HG03575 (cell line): ENCODE results near the gene GCN1.
"Not testable (repeated sequence)": the region's sequence is repeated elsewhere in the genome, so short reads cannot be mapped to it uniquely, and the experiment has no call there.

ENCODE experiments used
- ATAC-seq: cut with Tn5 transposase; IDR thresholded peaks from one replicate; pipeline ENCODE4 v1.9.1; 2021; ENCODE audit not compliant: unreplicated experiment, insufficient number of reproducible peaks, low FRiP score; ENCODE audit errors: extremely low read depth

GCN1 gene

GRCh38 chr12:120194226-120194533 is 335 bp downstream of the GCN1 start:
- no peak for ATAC-seq

DNA sequence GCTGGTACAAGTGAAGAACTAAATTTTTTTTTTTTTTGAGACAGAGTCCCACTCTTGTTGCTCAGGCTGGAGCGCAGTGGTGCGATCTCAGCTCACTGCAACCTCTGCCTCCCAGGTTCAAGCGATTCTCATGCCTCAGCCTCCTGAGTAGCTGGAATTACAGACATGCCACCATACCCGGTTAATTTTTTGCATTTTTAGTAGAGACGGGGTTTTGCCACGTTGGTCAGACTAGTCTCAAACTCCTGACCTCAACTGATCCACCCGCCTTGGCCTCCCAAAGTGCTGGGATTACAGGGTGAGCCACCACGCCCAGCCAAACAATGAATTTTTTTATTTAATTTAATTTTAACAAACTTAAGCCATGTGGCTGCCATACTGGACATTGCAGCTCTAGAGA is 1.2 kb downstream of the GCN1 start:
- ATAC-seq = not testable (repeated sequence)

- no peak for ATAC-seq
Observed at GRCh38 chr12:120190985-120191480, 3.5 kb downstream of the GCN1 start.

DNA sequence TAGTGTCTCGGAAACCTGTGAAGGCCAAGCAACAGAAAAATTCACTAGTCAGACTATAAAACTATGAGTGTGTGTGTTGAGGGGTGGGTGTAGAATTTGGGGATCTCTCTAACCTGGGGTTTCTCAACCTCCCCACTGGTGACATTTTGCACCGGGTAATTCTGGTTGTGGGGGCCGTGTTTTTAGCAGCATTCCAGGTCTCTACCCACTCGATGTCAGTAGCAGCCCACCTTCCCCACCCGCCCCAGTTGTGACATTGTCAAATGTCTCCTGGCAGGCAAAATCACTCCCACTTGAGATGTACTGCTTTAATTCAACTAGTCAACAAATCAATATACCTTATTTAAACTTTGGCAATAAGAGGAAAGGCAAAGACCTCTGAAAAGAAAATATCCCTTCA is 4.1 kb downstream of the GCN1 start:
- no peak for ATAC-seq

GRCh38 chr12:120186654-120187053 is 7.9 kb downstream of the GCN1 start:
- ATAC-seq = no peak

DNA sequence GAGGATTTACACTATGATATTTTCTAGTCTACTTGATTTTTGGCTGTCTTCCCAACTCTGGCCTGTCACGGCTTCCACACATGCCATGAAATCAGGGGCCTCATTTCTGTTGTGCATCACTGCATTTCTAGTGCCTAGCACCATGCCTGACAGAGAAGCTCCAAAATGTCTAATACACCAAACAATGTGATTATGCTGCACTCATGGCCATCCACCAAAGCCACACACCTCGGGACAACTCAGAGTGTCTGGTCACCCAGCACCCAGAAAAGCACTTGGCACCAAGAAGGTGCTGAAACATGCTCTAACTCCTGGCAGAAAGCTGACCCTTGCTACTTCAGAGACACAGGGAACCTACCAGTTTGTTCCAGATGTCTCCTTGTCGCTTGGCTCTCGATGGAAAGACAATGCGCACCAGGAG is 11.3 kb downstream of the GCN1 start:
- ATAC-seq = no peak

DNA sequence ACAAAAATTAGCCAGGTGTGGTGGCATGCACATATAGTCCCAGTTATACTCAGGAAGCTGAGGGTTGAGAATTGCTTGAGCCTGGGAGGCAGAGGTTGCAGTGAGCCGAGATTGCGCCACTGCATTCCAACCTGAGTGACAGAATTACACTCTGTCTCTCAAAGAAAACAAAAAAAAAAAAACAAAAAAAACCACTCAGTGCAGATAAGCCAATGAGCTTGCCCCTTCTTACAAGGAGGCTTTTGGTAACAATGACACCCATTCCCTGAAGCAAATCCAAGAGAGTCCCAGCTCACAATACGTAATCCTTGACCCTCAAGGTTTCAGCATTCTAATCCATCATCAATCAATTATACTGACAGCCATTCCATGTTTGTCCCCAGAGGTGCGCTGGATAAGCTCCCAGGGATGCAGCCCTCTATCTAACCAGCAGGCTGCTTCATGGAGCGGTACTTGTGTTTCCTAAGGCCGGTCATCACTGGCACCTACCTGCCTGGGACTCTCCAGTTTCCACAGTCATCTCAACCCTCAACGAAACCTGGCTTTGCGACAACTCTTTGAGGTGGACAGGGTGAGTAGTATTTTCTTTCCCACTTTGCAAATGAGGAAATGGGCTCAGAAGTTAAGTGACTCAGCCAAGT is 12.4 kb downstream of the GCN1 start:
- no peak for ATAC-seq

GRCh38 chr12:120180975-120181374 is 13.5 kb downstream of the GCN1 start:
- no peak for ATAC-seq

DNA sequence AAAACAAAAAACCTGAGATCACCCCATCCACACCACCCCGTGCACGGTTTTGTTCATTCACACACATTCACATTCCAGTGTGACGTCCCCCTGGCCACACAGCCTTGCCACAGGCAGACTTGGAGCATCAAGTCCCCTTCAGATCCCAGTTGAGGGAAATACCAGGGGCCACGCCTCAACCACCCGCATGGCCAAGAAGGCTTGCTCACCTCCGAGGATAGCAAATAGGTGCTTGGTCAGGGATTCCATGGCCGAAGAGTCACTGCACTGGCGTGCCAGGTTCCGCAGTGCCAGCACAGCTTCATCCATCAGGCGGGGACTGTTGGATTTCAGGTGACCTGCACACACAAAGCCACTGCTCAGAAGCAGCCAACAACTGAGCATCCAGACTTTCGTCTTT is 19.0 kb downstream of the GCN1 start:
- ATAC-seq = no peak

- ATAC-seq = no peak
Observed at GRCh38 chr12:120175062-120175461, 19.5 kb downstream of the GCN1 start.

- ATAC-seq = no peak
Observed at GRCh38 chr12:120172053-120172452, 22.5 kb downstream of the GCN1 start.

DNA sequence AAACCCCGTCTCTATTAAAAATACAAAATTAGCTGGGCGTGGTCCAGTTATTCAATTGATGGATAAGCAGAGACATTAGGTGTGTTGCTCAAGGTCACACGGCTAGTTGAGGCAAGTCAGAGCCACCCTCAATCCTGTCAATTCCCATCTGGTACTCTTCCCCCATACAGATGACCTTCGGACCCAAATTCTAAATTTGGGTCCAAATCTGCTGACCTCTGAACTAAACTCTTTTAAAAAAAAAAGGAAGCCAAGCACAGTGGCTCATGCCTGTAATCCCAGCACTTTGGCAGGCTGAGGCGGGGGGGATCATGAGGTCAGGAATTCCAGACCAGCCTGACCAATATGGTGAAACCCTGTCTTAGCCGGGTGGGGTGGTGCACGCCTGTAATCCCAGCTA is 23.9 kb downstream of the GCN1 start:
- ATAC-seq = no peak

GRCh38 chr12:120169946-120170345 is 24.6 kb downstream of the GCN1 start:
- no peak for ATAC-seq

- no peak for ATAC-seq
Observed at GRCh38 chr12:120168337-120168736, 26.2 kb downstream of the GCN1 start.

DNA sequence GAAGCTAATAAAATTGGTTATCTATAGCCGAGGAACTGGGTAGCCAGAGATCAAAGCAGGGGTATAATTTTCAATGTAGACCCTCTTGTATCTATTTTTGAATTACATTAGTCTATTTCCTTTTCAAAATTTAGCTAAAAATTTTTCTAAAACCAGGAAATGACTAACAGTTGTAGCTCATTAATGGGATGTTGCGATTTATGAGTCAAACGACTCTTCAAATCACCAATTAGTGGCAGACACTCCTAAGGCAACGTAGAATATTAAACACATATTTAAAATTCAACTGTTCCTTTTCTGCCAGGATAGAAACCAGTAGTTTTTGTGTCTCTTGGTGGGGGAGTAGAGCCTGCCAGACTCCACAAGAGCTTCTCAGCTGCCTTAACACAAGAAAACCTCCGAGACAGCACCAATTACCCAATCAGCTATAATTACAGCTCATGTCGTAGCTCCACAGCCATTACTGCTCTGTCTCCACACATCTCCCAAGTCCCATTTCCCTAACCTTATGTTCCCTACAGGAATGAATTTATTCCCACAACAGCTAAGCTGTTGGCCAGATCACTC is 26.9 kb downstream of the GCN1 start:
- ATAC-seq = no peak

DNA sequence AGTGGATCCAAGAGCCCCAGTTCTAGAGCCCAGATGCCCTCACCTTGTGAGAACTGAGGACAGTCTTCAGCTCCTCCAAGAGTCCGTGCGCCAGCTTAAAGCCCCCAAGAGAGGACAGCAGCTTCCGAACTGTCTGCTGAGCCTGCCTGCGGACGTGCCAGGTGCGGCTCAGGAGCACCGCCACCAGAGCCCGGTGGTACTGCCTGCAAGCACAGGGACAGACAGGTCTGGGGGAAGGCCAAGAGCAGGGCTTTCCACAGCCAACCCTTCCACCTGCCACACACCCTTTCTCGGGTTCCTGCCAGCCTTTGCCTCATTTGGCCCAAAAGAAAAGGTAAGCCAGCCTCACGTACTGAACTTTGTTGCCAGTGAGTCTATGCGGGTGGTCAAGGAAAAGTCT is 30.2 kb downstream of the GCN1 start:
- ATAC-seq = no peak

DNA sequence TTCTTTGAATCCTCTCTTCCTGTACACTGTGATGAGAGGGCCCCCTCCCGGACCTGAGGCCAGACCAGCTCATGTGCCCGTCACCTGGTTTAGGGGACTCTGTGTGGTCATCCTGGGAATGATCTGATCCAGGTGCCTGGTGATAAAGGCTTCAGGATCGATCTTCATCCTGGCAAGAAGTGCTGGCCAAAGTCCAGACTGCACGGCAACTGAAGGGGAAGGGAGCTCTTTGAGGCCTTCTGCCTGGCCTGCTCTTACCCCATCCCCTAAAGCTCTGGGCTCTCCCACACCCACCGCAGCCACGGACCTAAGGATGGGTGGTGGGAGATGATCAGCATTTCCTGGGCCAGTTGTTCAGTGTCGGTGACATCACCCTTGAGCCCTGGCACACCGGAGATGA is 31.8 kb downstream of the GCN1 start:
- no peak for ATAC-seq

GRCh38 chr12:120161852-120162251 is 32.7 kb downstream of the GCN1 start:
- no peak for ATAC-seq

GRCh38 chr12:120159509-120160237 is 34.8 kb downstream of the GCN1 start:
- ATAC-seq = no peak

GRCh38 chr12:120158351-120158750 is 36.2 kb downstream of the GCN1 start:
- no peak for ATAC-seq
